Measurements from ENCODE around the gene SLC2A2. TPM values are rescaled to one million over a fixed set of nuclear protein-coding genes. Genes with fewer than 3 reads are reported as not detected.

Gene SLC2A2
- total RNA-seq, result not detected
- long read RNA-seq, donor 1, result 0 reads
- long read RNA-seq, donor 2, result 0 reads

DNA sequence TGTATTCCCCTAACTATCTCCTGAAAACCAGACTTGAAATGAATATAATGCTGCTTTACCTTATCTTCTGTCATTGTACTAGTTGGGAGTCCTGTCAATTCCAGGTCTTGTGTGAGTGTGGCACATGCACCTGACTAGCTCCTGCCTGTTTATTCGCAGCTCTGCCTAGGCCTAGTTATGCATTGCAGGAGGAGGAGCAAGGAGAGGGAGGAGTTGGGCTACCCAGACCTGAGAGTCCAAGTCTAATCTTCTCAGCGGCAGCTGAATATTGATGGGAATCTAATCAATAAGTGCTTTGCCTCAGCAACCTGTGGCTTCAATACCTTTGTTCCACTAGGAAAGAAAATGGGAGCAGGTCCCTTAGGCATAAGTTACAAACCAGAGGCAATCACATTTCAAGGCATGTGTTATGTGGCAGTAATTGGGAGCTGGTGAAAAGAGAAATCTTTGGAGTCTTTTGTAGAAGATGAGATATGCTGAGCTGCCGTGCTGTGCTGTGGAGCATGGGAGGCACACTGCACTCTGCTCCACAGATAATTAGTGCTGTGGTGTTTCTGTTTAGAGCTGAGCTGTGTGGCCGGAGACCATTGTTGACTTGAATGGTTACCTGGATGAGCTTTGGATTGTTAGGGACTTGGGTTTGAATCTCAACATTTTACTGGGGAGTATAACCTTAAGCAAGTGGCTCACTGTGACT, at the start of gene SLC2A2:
Gene SLC2A2, minus strand, starts transcription at position 124 of the 697 bp plus-strand sequence. Its CDS starts 50 bp downstream, at position 74.
- intact Hi-C loops (cut with DNase I), result no loop called here
- no peak for DNase-seq (ENCODE audit: low spot score)

DNA sequence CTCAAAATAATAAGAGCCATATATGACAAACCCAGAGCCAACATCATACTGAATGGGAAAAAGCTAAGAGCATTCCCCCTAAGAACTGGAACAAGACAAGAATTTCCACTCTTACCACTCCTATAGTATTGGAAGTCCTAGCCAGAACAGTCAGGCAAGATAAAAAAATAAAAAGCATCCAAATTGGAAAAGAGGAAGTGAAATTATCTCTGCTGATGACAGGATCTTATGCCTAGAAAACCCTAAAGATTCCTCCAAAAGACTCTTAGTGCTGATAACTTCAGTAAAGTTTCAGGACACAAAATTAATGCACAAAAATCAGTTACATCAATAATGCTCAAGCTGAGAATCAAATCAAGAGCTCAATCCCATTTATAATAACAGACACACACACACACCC, 45.9 kb upstream of the SLC2A2 start:
- no peak for DNase-seq (ENCODE audit: low spot score)
- intact Hi-C loops (cut with DNase I), result no loop called here

DNA sequence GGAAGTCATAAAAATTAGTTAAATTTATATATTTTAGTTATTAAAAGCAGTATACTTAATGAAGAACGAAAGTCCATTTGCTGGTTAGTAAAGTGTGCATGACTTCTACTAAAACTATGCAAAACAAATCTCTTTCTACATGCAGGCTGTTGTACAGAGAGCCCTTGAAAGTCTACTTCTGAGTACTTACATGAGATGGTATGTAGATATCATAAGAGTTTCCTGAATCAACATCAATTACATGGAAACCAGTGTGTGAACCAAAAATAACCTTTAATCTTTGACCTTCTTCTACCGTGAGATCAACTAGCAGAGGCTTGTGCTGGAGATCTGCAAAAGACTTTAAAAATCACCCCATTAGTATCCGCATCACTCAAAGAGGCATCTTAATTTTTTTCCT, 42.1 kb upstream of the SLC2A2 start:
- intact Hi-C loops (cut with DNase I), result no loop called here

DNA sequence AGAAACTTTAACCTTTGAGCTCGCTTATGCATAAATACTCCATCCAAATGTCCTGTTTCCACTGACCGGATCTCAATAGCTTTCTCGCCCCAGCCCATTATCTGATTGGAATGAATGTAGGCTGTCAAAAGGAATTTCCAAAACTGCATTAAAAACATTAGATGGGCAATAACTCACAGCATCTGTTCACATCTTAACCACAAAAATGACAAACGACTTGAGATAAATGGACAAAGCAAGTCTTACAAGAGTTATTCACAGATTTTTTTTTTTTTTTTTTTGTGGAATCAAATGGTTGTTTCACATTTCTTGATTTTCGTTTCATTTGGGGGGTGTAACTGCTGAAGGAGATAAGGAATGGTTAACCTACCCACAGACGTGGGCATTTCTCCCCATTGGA, 39.7 kb upstream of the SLC2A2 start:
- intact Hi-C loops (cut with DNase I), result no loop called here

More for the DNA sequence above, 42.1 kb upstream of the SLC2A2 start:
- no peak for DNase-seq (ENCODE audit: low spot score)

DNA sequence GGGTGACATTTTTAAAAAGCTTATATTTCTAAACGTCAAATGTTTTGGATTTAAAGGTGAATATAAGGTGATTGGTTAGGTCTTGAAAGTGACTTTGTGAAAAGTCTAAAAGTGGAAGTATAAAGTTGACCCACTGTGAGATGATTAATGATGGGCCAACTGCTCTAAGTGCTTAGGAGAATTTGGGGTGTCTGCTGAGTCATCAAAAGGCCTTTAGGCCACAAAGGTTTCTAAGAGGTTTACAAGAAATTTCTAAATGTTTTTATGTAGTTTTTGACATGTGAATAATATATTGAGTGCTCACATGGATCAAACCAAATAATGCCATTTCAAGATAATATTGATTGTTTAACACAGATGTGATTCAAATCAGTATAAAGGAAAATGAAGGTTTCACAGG, 39.2 kb upstream of the SLC2A2 start:
- intact Hi-C loops (cut with DNase I), result no loop called here
- DNase-seq (ENCODE audit: low spot score), result no peak

More for the DNA sequence above, 39.7 kb upstream of the SLC2A2 start:
- no peak for DNase-seq (ENCODE audit: low spot score)

DNA sequence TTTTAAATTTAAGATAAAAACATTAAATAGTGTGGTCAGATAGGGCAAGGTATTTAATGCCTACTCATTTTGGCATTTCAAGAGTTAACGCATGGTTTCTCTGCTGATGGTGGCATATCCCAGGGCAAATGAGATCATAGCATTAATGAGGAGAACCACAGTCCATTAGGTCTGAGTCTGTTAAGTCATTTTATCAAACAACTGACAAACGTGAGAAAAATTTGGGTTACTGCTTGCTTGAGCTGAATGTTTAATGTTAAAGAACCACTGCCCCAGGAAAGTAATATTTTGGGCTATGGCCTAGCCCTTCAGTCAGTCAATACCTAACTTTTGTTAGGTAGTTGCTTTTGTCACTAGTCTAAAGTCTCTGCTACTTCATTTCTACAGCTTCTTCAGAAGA, 37.9 kb upstream of the SLC2A2 start:
- DNase-seq (ENCODE audit: low spot score), result no peak
- intact Hi-C loops (cut with DNase I), result no loop called here

DNA sequence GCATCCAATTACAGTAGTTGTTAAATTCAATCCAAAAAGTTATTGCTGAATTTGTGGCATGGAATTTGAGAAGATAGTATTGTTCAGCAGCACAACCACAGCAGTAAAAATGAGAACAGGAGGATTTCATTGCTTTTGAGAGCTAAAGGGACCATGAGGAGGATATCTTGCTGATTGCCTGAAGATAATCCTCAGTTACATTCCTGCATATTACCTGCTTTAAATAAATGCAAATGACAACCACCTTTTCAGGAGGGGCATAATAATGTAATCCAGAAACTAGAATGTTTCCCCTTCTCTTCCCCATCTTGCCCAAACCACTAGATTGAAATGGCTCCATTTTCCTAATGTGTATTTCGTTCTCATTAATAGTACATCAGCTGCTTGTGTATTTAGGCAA, 35.2 kb upstream of the SLC2A2 start:
- DNase-seq (ENCODE audit: low spot score), result no peak
- intact Hi-C loops (cut with DNase I), result no loop called here

DNA sequence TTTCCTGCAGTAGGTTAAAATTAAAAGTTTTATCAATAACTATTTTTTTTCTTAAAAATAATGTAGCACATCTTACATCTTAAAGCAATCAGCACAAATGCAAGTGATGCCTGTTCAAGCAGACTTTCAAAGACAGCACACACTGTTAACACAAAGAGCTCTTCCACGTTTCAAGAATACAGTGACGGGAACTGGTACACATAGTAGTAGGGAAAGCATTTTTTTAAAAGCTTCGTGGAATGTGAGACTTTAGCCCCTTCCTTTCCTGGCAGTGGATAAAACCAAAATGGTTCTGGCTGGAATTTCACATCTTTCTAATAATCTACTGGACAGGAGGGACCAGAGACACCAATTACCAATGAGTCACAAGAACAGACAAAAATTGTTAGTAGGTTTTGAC, 33.5 kb upstream of the SLC2A2 start:
- DNase-seq (ENCODE audit: low spot score), result no peak
- intact Hi-C loops (cut with DNase I), result no loop called here

DNA sequence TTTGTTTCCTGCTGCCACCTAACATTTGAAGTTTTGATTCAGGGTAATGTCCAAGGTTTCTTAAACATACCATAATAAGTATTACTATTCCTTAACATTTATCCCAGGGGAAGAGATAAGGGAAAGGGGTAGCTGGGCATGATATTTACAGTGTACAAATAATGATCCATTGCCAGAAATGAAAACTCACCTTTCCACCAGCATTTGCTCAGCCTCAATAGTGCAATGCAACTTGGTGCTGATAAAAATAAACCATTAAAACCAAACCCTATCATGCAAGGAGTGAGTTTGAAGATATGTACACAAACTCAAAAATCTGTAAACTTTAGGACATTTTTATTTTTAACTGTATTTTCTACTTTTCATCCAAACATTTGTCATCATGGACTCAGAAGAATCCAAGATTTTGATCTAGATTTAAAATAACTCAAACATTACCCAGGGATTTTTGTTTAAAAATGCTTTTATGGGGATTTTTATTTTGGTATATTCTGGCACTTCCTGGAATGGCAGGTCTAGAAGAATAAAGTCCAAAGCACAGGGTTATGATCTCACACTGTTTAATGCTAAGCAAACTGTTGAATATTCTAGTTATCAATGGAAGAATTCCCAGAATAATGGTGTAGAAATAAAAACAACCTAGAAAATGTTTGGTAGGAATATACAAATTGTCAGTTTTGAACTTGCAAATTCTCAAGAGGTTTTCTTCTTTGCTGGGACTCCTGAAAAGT, 32.5 kb upstream of the SLC2A2 start:
- intact Hi-C loops (cut with DNase I), result no loop called here
- no peak for DNase-seq (ENCODE audit: low spot score)

DNA sequence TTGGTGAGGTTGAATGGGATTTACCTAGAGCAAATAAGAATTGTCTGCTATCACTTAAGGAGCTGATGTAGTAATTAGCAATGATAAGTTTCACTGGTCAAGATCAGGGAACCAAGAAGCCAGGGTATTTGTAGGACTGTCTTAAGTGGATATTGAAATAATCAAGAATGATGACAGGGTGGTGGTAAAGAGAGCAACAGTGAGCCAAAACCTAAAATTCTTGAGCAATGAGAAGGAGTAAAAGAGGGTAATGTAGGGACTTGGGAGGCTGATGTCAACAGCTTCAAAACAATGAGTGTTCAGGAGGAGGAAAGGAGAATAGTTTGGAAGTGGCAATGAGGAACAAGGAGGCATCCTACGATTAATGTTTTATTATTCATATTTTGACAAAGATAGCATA, 31.5 kb upstream of the SLC2A2 start:
- intact Hi-C loops (cut with DNase I), result no loop called here
- no peak for DNase-seq (ENCODE audit: low spot score)

DNA sequence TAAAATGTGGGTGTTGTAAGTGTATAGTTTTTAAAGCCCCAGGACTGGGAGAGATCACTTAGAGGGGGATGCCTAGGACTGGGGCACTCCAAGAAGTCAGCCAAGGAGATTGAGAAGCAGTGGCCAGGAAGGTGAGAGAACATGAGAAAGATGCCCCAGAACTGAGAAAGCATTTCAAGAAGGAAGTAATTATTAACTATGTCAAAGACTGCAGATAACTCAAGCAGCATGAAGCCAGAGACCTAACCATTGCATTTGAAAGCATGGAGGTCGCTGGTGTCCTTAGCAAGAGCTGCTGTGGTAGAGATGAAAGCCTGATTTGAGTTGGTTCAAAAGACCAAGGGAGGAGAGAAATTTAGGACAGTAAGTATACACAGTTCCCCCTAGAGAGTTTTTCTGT, 30.6 kb upstream of the SLC2A2 start:
- intact Hi-C loops (cut with DNase I), result no loop called here
- no peak for DNase-seq (ENCODE audit: low spot score)

DNA sequence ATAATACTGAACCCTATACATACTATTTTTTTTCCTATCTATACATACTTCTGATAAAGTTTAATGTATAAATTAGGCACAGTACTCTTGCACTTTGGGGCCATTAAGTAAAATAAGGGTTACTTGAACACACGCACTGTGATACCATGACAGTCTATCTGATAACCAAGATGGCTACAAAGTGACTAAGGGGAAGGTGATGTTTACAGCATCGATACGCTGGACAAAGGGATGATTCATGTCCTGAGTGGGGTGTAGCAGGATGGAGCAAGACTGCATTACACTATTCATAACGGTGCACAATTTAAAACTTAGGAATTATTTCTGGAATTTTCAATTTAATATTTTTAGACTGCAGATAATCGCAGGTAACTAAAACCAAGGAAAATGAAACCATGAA, 30.0 kb upstream of the SLC2A2 start:
- intact Hi-C loops (cut with DNase I), result no loop called here
- no peak for DNase-seq (ENCODE audit: low spot score)

DNA sequence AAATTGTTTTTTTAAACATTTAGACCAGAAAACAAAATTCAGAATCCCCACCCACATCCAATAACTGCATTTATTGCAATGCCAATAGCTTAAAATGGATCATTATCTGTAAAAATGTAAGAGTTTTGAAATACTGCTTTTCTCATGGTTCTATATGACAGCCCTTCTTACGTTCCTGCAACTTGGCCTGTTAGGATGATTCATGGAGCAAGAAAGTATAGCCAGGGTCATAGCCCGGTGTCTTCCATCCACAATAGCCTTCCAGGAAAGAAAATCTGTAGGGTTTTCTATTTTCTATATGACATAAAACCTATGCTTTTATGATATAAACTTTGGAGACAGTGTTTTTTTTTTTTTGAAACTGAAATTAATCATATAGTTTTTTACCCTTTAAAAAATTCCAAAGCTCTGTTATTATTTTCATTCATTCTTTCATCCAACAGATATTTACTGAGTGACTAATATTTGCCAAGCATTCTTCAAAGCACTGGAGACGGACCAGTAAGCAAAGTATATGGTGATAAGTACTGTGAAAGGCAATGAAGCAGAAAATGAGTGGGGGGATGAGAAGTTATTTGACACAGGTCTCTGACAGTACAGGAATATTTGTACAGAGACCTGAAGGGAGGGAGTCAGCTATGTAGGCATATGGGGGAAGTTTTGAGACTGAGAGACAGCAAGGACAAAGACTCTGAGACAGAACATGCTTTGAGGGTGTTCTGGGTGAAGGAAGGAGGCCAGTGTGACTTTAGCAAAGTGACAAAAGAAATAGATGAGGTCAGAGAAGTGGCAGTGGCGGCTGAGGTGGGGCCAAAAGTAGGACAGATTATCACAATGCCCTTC, 29.0 kb upstream of the SLC2A2 start:
- DNase-seq (ENCODE audit: low spot score), result no peak
- intact Hi-C loops (cut with DNase I), result no loop called here

DNA sequence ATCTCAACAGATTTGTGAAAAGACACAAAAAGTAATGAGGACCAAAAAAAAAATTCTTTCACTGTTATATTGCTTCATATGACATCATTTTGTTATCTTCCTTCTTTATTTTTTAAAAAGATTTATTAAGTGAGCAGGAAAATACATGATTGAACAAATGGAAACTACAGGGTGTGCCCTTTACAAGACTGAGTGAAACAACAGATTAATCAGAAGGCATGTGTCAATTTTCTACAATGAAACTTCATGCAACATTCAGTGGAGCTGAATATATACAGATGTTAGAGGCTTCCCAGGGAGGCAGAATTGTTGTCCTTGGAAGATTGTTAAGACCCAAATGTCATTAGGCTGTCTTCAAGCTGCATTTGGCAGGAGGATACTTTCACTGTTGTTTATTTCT, 28.4 kb upstream of the SLC2A2 start:
- intact Hi-C loops (cut with DNase I), result no loop called here
- no peak for DNase-seq (ENCODE audit: low spot score)

DNA sequence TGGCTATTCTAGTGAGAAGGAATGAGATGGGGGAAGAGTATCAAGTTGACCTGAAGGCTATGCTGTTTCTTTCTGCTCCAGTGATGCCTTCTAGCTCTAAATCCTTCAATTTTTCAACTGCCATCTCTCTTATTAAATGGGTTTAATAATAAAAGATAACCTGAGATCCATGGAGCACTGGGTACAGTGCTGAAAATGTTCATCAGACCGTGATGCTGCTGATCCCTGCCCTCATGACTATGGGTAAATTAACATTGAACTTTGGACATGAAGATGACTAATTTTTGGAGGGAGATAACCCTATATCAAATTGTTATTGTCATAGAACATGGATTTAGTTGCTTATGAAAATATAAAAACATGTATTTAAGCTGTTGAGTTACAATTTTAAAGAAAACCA, 27.7 kb upstream of the SLC2A2 start:
- DNase-seq (ENCODE audit: low spot score), result no peak
- intact Hi-C loops (cut with DNase I), result no loop called here

DNA sequence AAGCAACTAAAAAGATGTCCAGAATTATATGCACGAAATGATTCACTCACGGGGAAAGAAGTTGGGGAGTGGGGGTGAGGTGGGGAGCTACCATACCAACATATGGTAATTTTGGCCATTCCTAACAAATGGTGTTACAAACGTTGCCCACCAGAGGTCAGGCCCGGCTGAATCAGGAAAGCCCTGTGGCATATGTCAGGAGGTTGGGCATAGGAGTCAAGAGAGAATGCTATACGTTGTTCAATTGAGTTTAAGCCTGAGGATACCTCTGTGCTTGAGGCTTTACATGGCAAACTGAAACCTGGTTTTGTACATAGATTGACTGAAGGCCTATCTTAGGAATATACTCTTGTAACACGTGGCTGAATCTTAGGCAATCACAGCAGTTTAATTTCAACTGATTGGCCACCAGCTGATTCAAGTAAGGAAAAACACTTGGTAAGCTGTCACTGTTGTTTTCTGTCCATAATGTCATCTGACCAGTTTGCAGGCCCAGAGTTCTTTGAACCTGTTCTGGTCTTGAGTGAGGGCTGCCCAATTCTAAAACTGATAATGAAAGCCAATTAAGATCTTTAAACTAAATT, 23.4 kb upstream of the SLC2A2 start:
- DNase-seq (ENCODE audit: low spot score), result no peak
- intact Hi-C loops (cut with DNase I), result loop anchor here in 1 of 2 donors (10.0 kb wide), 1 partner anchor 515 kb away; no protein-coding TSS in a partner anchor

DNA sequence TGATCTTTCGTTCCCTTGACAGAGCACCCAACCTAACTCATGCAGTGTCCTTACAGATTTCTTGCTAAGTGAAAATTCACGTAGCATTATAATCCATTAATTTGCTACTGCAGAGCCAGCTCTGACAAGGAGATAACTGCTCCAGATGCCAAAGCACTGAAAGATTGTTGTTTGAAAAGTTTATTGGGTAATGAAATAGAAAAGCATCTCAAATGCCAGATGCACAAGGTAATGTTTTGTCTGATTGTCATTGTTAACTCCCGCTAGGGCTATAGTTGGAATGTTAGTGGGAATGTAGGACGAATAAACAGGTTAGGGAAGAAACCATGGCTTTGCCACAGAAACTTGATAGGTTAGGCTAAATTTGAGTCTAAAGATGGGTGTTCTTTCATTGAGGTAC, 20.2 kb upstream of the SLC2A2 start:
- intact Hi-C loops (cut with DNase I), result loop anchor here in 1 of 2 donors (10.0 kb wide), 1 partner anchor 518 kb away; no protein-coding TSS in a partner anchor
- DNase-seq (ENCODE audit: low spot score), result no peak

DNA sequence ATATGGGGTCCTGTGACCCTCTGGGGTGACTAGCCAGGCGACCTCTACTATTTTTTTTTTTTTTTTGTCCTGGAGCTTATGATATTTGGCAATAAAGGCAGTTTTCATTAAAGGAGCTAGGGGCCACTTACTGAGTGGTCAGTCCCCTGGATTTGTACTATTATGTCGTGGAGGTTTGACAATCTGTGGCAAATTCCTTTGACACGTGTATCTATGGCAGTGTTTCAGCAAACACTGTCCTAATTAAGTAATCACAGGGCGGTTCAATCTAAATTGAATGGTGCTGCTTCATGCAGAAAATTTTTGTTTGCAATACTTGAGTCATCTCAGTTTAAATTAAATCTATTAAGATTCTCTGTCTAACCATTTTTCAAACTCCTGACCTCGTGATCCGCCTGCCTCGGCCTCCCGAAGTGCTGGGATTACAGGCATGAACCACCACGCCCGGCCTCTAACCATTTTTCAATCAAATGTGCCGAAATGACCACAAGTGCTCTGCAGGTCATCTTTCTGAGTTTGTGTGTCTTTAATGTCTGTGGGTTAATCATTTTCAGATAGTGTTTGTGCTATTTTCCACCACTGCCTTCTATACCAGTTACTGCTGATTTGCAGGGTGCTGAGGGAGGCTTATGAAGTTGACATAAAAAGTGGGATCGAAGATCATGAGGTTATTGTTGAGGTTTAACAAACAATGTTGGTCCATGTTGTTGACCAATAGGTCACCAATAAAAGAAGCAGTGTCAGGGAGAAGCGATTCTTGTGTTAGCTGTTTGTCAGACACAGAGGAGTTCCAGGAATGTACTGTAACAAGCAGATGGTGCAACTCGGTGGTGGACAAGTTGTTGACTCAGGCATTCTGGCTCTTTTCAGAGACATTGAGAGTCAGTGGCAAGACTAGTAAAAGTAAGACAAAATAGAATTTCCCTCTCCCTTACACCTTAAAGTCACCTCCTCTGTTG, 18.6 kb upstream of the SLC2A2 start:
- DNase-seq (ENCODE audit: low spot score), result no peak
- intact Hi-C loops (cut with DNase I), result loop anchor here in 1 of 2 donors (10.0 kb wide), 1 partner anchor 520 kb away; no protein-coding TSS in a partner anchor
